Measurements from ENCODE around the gene PGAM2. TPM values are rescaled to one million over a fixed set of nuclear protein-coding genes. Genes with fewer than 3 reads are reported as not detected.

PGAM2 gene
- total RNA-seq, 4 donors from 2014 or later, result 0.57 to 1.6 (median 1.3) TPM; not detected in 1

- WGBS, 2 donors, result 73% methylated on average over 5 to 8 of the region's 41 CpGs
- Histone ChIP-seq H3K27me3 (no peaks in the 10 kb centered on the region), H3K9me3 (no peaks in the 10 kb centered on the region), H3K36me3 (peaks cover 0 to 93% (median 5%) of the 10 kb centered on the region in 3 donors), H3K27ac (peak overlapping the region in 2 of 4 donors; percentile 3 to 34), H3K4me1 (peaks cover 0 to 41% (median 4%) of the 10 kb centered on the region in 3 donors), H3K4me3 (no peak overlapping the region)
- no peak for DNase-seq
- intact Hi-C loops (cut with DNase I), result no loop called here
- TF ChIP-seq, protein P1, sequence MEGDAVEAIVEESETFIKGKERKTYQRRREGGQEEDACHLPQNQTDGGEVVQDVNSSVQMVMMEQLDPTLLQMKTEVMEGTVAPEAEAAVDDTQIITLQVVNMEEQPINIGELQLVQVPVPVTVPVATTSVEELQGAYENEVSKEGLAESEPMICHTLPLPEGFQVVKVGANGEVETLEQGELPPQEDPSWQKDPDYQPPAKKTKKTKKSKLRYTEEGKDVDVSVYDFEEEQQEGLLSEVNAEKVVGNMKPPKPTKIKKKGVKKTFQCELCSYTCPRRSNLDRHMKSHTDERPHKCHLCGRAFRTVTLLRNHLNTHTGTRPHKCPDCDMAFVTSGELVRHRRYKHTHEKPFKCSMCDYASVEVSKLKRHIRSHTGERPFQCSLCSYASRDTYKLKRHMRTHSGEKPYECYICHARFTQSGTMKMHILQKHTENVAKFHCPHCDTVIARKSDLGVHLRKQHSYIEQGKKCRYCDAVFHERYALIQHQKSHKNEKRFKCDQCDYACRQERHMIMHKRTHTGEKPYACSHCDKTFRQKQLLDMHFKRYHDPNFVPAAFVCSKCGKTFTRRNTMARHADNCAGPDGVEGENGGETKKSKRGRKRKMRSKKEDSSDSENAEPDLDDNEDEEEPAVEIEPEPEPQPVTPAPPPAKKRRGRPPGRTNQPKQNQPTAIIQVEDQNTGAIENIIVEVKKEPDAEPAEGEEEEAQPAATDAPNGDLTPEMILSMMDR (IDR thresholded peaks at IDR 0.05), result no peak
- TF ChIP-seq POLR2A (IDR thresholded peaks at IDR 0.05), result no peak
Measured at GRCh38 chr7:44112231-44112996, 47.0 kb upstream of the PGAM2 start.

- TF ChIP-seq, protein P1 (IDR thresholded peaks at IDR 0.05), result no peak
- TF ChIP-seq POLR2A (IDR thresholded peaks at IDR 0.05), result no peak
- peaks cover 0 to 93% (median 5%) of the 10 kb centered on the region in 3 donors for H3K36me3 ChIP-seq
Measured at GRCh38 chr7:44111761-44112160, 46.4 kb upstream of the PGAM2 start.

GRCh38 chr7:44110719-44111635 is 45.6 kb upstream of the PGAM2 start:
- H3K36me3 ChIP-seq, result peaks cover 0 to 86% (median 5%) of the 10 kb centered on the region in 3 donors
- DNase-seq, result no peak
- H3K4me3 ChIP-seq, result no peak overlapping the region
- H3K27me3 ChIP-seq, result peaks cover 0 to under 1% (median 0%) of the 10 kb centered on the region in 4 donors
- WGBS, 2 donors, result 45 to 58% methylated on average over 8 to 9 of the region's 27 CpGs
- peaks cover 0 to 55% (median 18%) of the 10 kb centered on the region in 3 donors for H3K4me1 ChIP-seq
- H3K9me3 ChIP-seq, result no peaks in the 10 kb centered on the region
- intact Hi-C loops (cut with DNase I), result no loop called here
- TF ChIP-seq, protein P1 (IDR thresholded peaks at IDR 0.05), result no peak
- TF ChIP-seq POLR2A (IDR thresholded peaks at IDR 0.05), result no peak
- peak overlapping the region in 3 of 4 donors; percentile 9 to 92 (median 14) for H3K27ac ChIP-seq

More at GRCh38 chr7:44111761-44112160, 46.4 kb upstream of the PGAM2 start:
- H3K4me3 ChIP-seq, result no peak overlapping the region
- intact Hi-C loops (cut with DNase I), result no loop called here
- no peaks in the 10 kb centered on the region for H3K27me3 ChIP-seq
- peaks cover 0 to 47% (median 11%) of the 10 kb centered on the region in 3 donors for H3K4me1 ChIP-seq
- DNase-seq, result no peak
- no peaks in the 10 kb centered on the region for H3K9me3 ChIP-seq
- WGBS, 2 donors, result 67 to 83% methylated on average over 1 of the region's 16 CpGs
- no peak overlapping the region for H3K27ac ChIP-seq

GRCh38 chr7:44109991-44110390 is 44.6 kb upstream of the PGAM2 start:
- H3K36me3 ChIP-seq, result peaks cover 0 to 76% (median 5%) of the 10 kb centered on the region in 3 donors
- 40 to 86% methylated on average over 1 to 3 of the region's 18 CpGs for WGBS, 2 donors
- H3K27ac ChIP-seq, result peak overlapping the region in 3 of 4 donors; percentile 9 to 92 (median 14)

More at GRCh38 chr7:44109991-44110390, 44.6 kb upstream of the PGAM2 start:
- H3K9me3 ChIP-seq, result no peaks in the 10 kb centered on the region
- H3K27me3 ChIP-seq, result peaks cover 0 to 10% (median 0%) of the 10 kb centered on the region in 4 donors
- H3K4me3 ChIP-seq, result no peak overlapping the region
- DNase-seq, result no peak
- H3K4me1 ChIP-seq, result peaks cover 0 to 65% (median 25%) of the 10 kb centered on the region in 3 donors
- TF ChIP-seq POLR2A (IDR thresholded peaks at IDR 0.05), result no peak
- TF ChIP-seq, protein P1 (IDR thresholded peaks at IDR 0.05), result no peak
- intact Hi-C loops (cut with DNase I), result no loop called here
